Endothelial cell of umbilical vein (primary cell): Measurements from ENCODE around the gene SPDEF. TPM values are rescaled to one million over a fixed set of nuclear protein-coding genes. Genes with fewer than 3 reads are reported as not detected.

Experiments used
- BruUV-seq: library from RNA; stranded (reverse); fragments of 400-500 nt; replicated peaks from 2 replicates; lab custom pipeline; 2021; lab: Mats Ljungman, UMichigan
- CTCF ChIA-PET: fragments of 300-600, 350-600 bp; sonication (Branson Sonifier 250); formaldehyde crosslinking; loops from one replicate; lab custom pipeline; 2021; ENCODE audit warnings: antibody characterized with exemption, inconsistent platforms; lab: Charles Lee
- POLR2A ChIA-PET: fragments of 300-600, 350-600 bp; sonication (Branson Sonifier 250); formaldehyde crosslinking; loops from one replicate; lab custom pipeline; 2021; ENCODE audit warnings: antibody characterized with exemption, inconsistent platforms; lab: Charles Lee
- DNase-seq: peaks from one replicate; pipeline ENCODE4 v3.0.0-alpha.2; 2011; ENCODE audit warnings: low read depth, low spot score
- FAIRE-seq: peaks from 2 replicates; lab custom pipeline; 2011; peaks lifted over from hg19 to GRCh38; lab: Jason Lieb, UNC
- H2AFZ ChIP-seq: 2 replicates; pipeline ENCODE4 v1.6.0; 2012; ENCODE audit warnings: low read depth, low read length, control low read depth, inconsistent platforms
- H3K27ac ChIP-seq: 2 replicates; pipeline ENCODE4 v1.5.1; 2011; ENCODE audit warnings: low read depth, mild to moderate bottlenecking, control low read depth, low read length, moderate library complexity; ENCODE audit not compliant: insufficient read depth
- H3K27me3 ChIP-seq, 2 experiments: 2 replicates each; pipeline versions ENCODE4 v1.6.0 to v1.6.1; 2011; ENCODE audit warnings: low read length in 2 of 2, mixed read lengths in 1 of 2; ENCODE audit not compliant: control insufficient read depth in 2 of 2, insufficient read depth in 2 of 2
- H3K36me3 ChIP-seq, 2 experiments: 2 replicates in 1 of 2; 3 replicates in 1 of 2; pipeline ENCODE4 v1.5.1; 2011; ENCODE audit warnings: low read length in 2 of 2, mild to moderate bottlenecking in 1 of 2, moderate library complexity in 1 of 2; ENCODE audit not compliant: control insufficient read depth in 2 of 2, insufficient read depth in 2 of 2; ENCODE audit errors: extremely low read depth in 1 of 2
- H3K4me1 ChIP-seq: 3 replicates; pipeline ENCODE4 v1.5.1; 2011; ENCODE audit warnings: mild to moderate bottlenecking, low read length; ENCODE audit not compliant: control insufficient read depth, insufficient read depth; ENCODE audit errors: extremely low read depth
- H3K4me2 ChIP-seq: 2 replicates; pipeline ENCODE4 v1.6.1; 2011; ENCODE audit warnings: low read length, control low read depth, mixed read lengths; ENCODE audit not compliant: insufficient read depth
- H3K4me3 ChIP-seq, 3 experiments: fragments of 200-600 bp in 1 of 3; sonication (generic), shearing (Covaris generic) in 1 of 3; replicated peaks in 1 of 3; 2 replicates each; pipeline ENCODE4 v1.5.1; 2011 to 2016; ENCODE audit warnings: control low read depth in 3 of 3, low read length in 3 of 3, mild to moderate bottlenecking in 2 of 3, inconsistent platforms in 1 of 3, low read depth in 1 of 3, moderate library complexity in 1 of 3; ENCODE audit not compliant: insufficient read depth in 1 of 3
- H3K79me2 ChIP-seq: 2 replicates; pipeline ENCODE4 v1.6.0; 2012; ENCODE audit warnings: low read length, inconsistent platforms; ENCODE audit not compliant: control insufficient read depth, insufficient read depth
- H3K9ac ChIP-seq: replicated peaks from 2 replicates; pipeline ENCODE3; 2011; ENCODE audit warnings: low read length, control low read depth; ENCODE audit not compliant: insufficient read depth; ENCODE audit errors: extremely low read depth
- H3K9me1 ChIP-seq: replicated peaks from 3 replicates; pipeline ENCODE4 v1.6.0; 2011; ENCODE audit warnings: mild to moderate bottlenecking, low read length; ENCODE audit not compliant: control insufficient read depth, insufficient read depth; ENCODE audit errors: extremely low read depth
- H3K9me3 ChIP-seq: replicated peaks from 2 replicates; pipeline ENCODE4 v1.5.1; 2012; ENCODE audit warnings: low read length, inconsistent platforms; ENCODE audit not compliant: control insufficient read depth, insufficient read depth
- H4K20me1 ChIP-seq: replicated peaks from 2 replicates; pipeline ENCODE3; 2011; ENCODE audit warnings: mild to moderate bottlenecking, low read length; ENCODE audit not compliant: control insufficient read depth, insufficient read depth; ENCODE audit errors: extremely low read depth
- FOS ChIP-seq: IDR thresholded peaks from 2 replicates; pipeline ENCODE4 v1.6.1; 2011; ENCODE audit warnings: mild to moderate bottlenecking, low read length, moderate library complexity, borderline replicate concordance; ENCODE audit not compliant: insufficient read depth
- JUN ChIP-seq: IDR thresholded peaks from 2 replicates; pipeline ENCODE4 v1.6.1; 2011; ENCODE audit warnings: borderline replicate concordance, low read depth; ENCODE audit not compliant: insufficient read length, insufficient read depth
- POLR2AphosphoS5 ChIP-seq: IDR thresholded peaks from 2 replicates; pipeline ENCODE4 v1.6.1; 2012; ENCODE audit warnings: low read depth, mild to moderate bottlenecking, control low read depth, low read length, moderate library complexity; ENCODE audit not compliant: insufficient read depth
- dilution Hi-C: fragments of 300-500 bp; cut with MboI; formaldehyde crosslinking; loops from one replicate; pipeline ENCODE4 v1.15.0; 2019; ENCODE audit warnings: low sequenced_read_pairs; ENCODE audit not compliant: extremely low pct_ligation_motif_present
- intact Hi-C: fragments of 100-400 bp; cut with micrococcal nuclease; formaldehyde crosslinking; loops from one replicate; pipeline ENCODE4 v1.10.0; 2022
- polyA plus RNA-seq, 4 experiments: library from polyadenylated mRNA; depleted of rRNA in 3 of 4; stranded (reverse) in 3 of 4; unstranded in 1 of 4; fragments of >200 nt; gene quantifications; 2 replicates each; pipeline versions ENCODE4 v1.2.1 to v1.2.3, GENCODE V29; 2011 to 2012; ENCODE audit warnings: missing spikeins in 1 of 4
- total RNA-seq: library from RNA; stranded (reverse); gene quantifications from 2 replicates; pipeline ENCODE4 v1.2.3, GENCODE V29; 2021
- TF ChIP-seq, protein P1 (sequence below), 2 donors: IDR thresholded peaks; 1 replicate in 1 of 2; 2 replicates in 1 of 2; pipeline ENCODE4 v1.5.1; 2011; ENCODE audit warnings: low read length in 2 of 2, mild to moderate bottlenecking in 2 of 2, moderate library complexity in 2 of 2, control low read depth in 1 of 2, inconsistent platforms in 1 of 2, low read depth in 1 of 2; ENCODE audit not compliant: insufficient read depth in 1 of 2; ENCODE audit errors: extremely low read depth in 1 of 2

The SPDEF gene
- total and polyA plus RNA-seq, 2 donors (not counting 3 experiments of a cell fraction or from before 2014, with no cell fraction given) = not detected

DNA sequence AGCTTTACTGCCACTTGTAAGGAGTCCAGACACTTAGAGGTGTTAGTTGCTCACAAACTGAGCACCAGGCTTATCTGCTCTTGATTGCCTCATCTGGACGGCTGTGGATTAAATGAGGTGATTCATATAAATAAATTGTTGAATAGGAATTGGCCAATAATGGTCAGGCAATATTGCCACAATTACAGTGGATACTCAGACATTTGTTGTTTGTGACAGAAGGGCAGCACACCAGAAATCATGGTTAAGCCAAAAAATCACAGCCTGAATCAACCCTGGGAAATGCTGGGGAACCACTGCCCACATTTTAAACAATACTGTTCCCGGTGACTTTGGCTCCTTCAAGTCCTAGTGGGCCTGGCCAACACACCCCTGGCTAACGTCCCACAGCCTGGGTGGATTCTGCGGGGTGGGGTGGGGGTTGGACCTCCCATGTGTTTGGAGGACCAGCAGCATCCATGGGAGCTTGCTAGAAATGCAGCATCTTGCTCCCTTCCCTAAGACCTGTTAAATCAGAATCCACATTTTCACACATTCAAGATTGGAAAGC, 29.5 kb upstream of the SPDEF start:
- H3K4me3 ChIP-seq = no peak overlapping the region
- BruUV-seq = no TSS peak
- FAIRE-seq (no peak), DNase-seq (no peak)
- intact Hi-C loops (no loop called here), dilution Hi-C loops (no loop called here)
- no peak overlapping the region for H3K9ac ChIP-seq
- no peak overlapping the region for H3K4me2 ChIP-seq
- no peaks in the 10 kb centered on the region for H3K27me3 ChIP-seq
- H2AFZ ChIP-seq = no peak overlapping the region
- no peaks in the 10 kb centered on the region for H3K79me2 ChIP-seq
- ChIA-PET POLR2A (no interaction called here), CTCF (interaction anchor here (0.9 to 1.0 kb wide), 2 partner anchors 24 to 125 kb away, joined by 3 read pairs; no protein-coding TSS in a partner anchor)
- no peak overlapping the region for H3K27ac ChIP-seq
- H3K9me3 ChIP-seq = no peaks in the 10 kb centered on the region
- H3K4me1 ChIP-seq = no peaks in the 10 kb centered on the region
- no peak for TF ChIP-seq POLR2AphosphoS5
- H4K20me1 ChIP-seq = no peaks in the 10 kb centered on the region
- H3K9me1 ChIP-seq = no peaks in the 10 kb centered on the region
- peaks cover 0 to 14% of the 10 kb centered on the region in 2 experiments for H3K36me3 ChIP-seq

DNA sequence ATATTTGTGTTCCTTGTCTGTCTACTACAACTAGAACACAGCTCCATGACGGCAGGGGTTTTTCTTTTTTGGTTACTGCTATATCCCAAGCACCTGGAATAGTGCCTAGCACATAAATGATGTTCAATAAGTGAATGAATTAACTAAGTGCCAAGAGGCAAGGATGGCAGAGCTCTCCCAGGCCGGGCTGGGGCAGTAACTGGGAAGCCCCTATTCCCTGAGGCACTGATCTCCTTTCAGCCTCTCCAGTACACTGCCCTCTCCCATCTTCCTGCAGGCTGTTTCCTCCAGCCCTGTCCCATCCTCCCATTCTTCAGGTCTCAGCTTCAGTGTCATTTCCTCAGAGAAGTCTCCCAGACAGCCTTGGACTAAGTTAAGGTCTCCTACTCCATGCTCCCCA, 29.0 kb upstream of the SPDEF start:
- no peaks in the 10 kb centered on the region for H3K79me2 ChIP-seq
- H3K4me1 ChIP-seq = no peaks in the 10 kb centered on the region
- TF ChIP-seq JUN (no peak), FOS (no peak)
- TF ChIP-seq, protein P1, sequence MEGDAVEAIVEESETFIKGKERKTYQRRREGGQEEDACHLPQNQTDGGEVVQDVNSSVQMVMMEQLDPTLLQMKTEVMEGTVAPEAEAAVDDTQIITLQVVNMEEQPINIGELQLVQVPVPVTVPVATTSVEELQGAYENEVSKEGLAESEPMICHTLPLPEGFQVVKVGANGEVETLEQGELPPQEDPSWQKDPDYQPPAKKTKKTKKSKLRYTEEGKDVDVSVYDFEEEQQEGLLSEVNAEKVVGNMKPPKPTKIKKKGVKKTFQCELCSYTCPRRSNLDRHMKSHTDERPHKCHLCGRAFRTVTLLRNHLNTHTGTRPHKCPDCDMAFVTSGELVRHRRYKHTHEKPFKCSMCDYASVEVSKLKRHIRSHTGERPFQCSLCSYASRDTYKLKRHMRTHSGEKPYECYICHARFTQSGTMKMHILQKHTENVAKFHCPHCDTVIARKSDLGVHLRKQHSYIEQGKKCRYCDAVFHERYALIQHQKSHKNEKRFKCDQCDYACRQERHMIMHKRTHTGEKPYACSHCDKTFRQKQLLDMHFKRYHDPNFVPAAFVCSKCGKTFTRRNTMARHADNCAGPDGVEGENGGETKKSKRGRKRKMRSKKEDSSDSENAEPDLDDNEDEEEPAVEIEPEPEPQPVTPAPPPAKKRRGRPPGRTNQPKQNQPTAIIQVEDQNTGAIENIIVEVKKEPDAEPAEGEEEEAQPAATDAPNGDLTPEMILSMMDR (IDR thresholded peaks at IDR 0.05; ENCODE audit: extremely low read depth in 1 of 2, insufficient read depth in 1 of 2, low read depth in 1 of 2, low read length in 2 of 2) = no peak
- H2AFZ ChIP-seq = no peak overlapping the region
- no peaks in the 10 kb centered on the region for H3K9me3 ChIP-seq
- no peaks in the 10 kb centered on the region for H4K20me1 ChIP-seq
- no peak overlapping the region for H3K9ac ChIP-seq
- peaks cover 0 to 14% of the 10 kb centered on the region in 2 experiments for H3K36me3 ChIP-seq
- dilution Hi-C loops (no loop called here), intact Hi-C loops (no loop called here)
- no peak overlapping the region for H3K4me3 ChIP-seq
- H3K9me1 ChIP-seq = no peaks in the 10 kb centered on the region
- BruUV-seq = no TSS peak
- ChIA-PET POLR2A (no interaction called here), CTCF (interaction anchor here (0.7 to 1.0 kb wide), 3 partner anchors 16 to 125 kb away, joined by 3 read pairs; no protein-coding TSS in a partner anchor)
- no peak overlapping the region for H3K27ac ChIP-seq
- no peak for FAIRE-seq
- H3K4me2 ChIP-seq = no peak overlapping the region
- no peak for DNase-seq
- H3K27me3 ChIP-seq = no peaks in the 10 kb centered on the region
